Measurements from ENCODE around the gene RHNO1. TPM values are rescaled to one million over a fixed set of nuclear protein-coding genes. Genes with fewer than 3 reads are reported as not detected.

RHNO1 gene
- 10 to 100 TPM; 61.1 to 91.4 TPM for total RNA-seq

GRCh38 chr12:2877047-2877952 lies at the start of gene RHNO1, which contains the start of gene FOXM1:
Gene RHNO1, plus strand, starts transcription at chr12:2877223. Its CDS starts 8,144 bp downstream, at chr12:2885367.
Gene FOXM1, minus strand, starts transcription at chr12:2877174. Its CDS starts 2,696 bp downstream, at chr12:2874478.
- DNase-seq (peak; percentile 92), ATAC-seq (peak; percentile 77)
- CTCF ChIA-PET, result interaction anchor here (0.7 to 2.3 kb wide), 7 partner anchors 8 to 23 kb away, joined by 3 to 8 read pairs (median 5); partner anchors contain the start of gene TULP3
- Mint-ChIP-seq H3K27ac (peak within 1 kb of the TSS; percentile 99), H3K4me3 (peak within 1 kb of the TSS; percentile 99), H3K27me3 (no peaks in the 10 kb centered on the region), H3K36me3 (ENCODE audit: low read depth) (peaks cover 45% of the 10 kb centered on the region), H3K9me3 (ENCODE audit: low read depth) (no peaks in the 10 kb centered on the region), H3K4me1 (peaks cover 31% of the 10 kb centered on the region)
- intact Hi-C loops (cut with DNase I, micrococcal nuclease), result loop anchor here (1.0 to 10.0 kb wide), 10 partner anchors 9 to 995 kb away; partner anchors contain the start of genes ITFG2 (in 2 of the 2), TULP3 (in 2 of the 2), DCP1B (in 1 of the 2) and PARP11 (in 1 of the 2)
- POLR2A ChIA-PET, result interaction anchor here (0.6 to 2.7 kb wide), 6 partner anchors 8 to 82 kb away, joined by 3 to 10 read pairs (median 4); partner anchors contain the start of genes FKBP4 and TULP3

- DNase-seq (no peak), ATAC-seq (no peak)
- CTCF ChIA-PET, result no interaction called here
- Mint-ChIP-seq H3K27ac (no peak overlapping the region), H3K4me3 (no peak overlapping the region), H3K27me3 (no peaks in the 10 kb centered on the region), H3K4me1 (peaks cover 2% of the 10 kb centered on the region), H3K9me3 (ENCODE audit: low read depth) (no peaks in the 10 kb centered on the region), H3K36me3 (ENCODE audit: low read depth) (peaks cover 14% of the 10 kb centered on the region)
- intact Hi-C loops (cut with DNase I, micrococcal nuclease), result no loop called here
- POLR2A ChIA-PET, result no interaction called here
Observed at GRCh38 chr12:2829275-2829674, 47.7 kb upstream of the RHNO1 start.

GRCh38 chr12:2832550-2833127 lies 44.4 kb upstream of the RHNO1 start:
- H3K27me3 Mint-ChIP-seq, result no peaks in the 10 kb centered on the region
- ChIA-PET CTCF (interaction anchor here (1.4 kb wide), 1 partner anchor 21 kb away, joined by 3 read pairs; no protein-coding TSS in a partner anchor), POLR2A (no interaction called here)
- peaks cover 9% of the 10 kb centered on the region for H3K36me3 Mint-ChIP-seq (ENCODE audit: low read depth)
- DNase-seq (no peak), ATAC-seq (no peak)
- H3K9me3 Mint-ChIP-seq (ENCODE audit: low read depth), result no peaks in the 10 kb centered on the region
- H3K27ac Mint-ChIP-seq, result no peak overlapping the region
- intact Hi-C loops (cut with DNase I, micrococcal nuclease), result no loop called here
- no peak overlapping the region for H3K4me3 Mint-ChIP-seq
- H3K4me1 Mint-ChIP-seq, result peaks cover 2% of the 10 kb centered on the region

GRCh38 chr12:2833327-2833726 lies 43.7 kb upstream of the RHNO1 start:
- H3K27me3 Mint-ChIP-seq, result no peaks in the 10 kb centered on the region
- POLR2A ChIA-PET, result no interaction called here
- peaks cover 2% of the 10 kb centered on the region for H3K4me1 Mint-ChIP-seq
- no peak overlapping the region for H3K4me3 Mint-ChIP-seq
- H3K9me3 Mint-ChIP-seq (ENCODE audit: low read depth), result no peaks in the 10 kb centered on the region
- no peak for DNase-seq
- H3K36me3 Mint-ChIP-seq (ENCODE audit: low read depth), result peaks cover 5% of the 10 kb centered on the region
- no peak for ATAC-seq
- H3K27ac Mint-ChIP-seq, result no peak overlapping the region
- intact Hi-C loops (cut with DNase I, micrococcal nuclease), result no loop called here
- CTCF ChIA-PET, result interaction anchor here (1.4 kb wide), 1 partner anchor 21 kb away, joined by 3 read pairs; no protein-coding TSS in a partner anchor

GRCh38 chr12:2833810-2834209 lies 43.2 kb upstream of the RHNO1 start:
- POLR2A ChIA-PET, result no interaction called here
- Mint-ChIP-seq H3K4me3 (no peak overlapping the region), H3K36me3 (ENCODE audit: low read depth) (peaks cover 5% of the 10 kb centered on the region), H3K27ac (no peak overlapping the region), H3K27me3 (no peaks in the 10 kb centered on the region), H3K4me1 (peaks cover 2% of the 10 kb centered on the region), H3K9me3 (ENCODE audit: low read depth) (no peaks in the 10 kb centered on the region)
- DNase-seq (no peak), ATAC-seq (no peak)
- CTCF ChIA-PET, result no interaction called here
- intact Hi-C loops (cut with DNase I, micrococcal nuclease), result no loop called here

- H3K27me3 Mint-ChIP-seq, result no peaks in the 10 kb centered on the region
- ATAC-seq, result peak; percentile 30
- H3K4me1 Mint-ChIP-seq, result peaks cover 2% of the 10 kb centered on the region
- no peak for DNase-seq
- H3K9me3 Mint-ChIP-seq (ENCODE audit: low read depth), result no peaks in the 10 kb centered on the region
- peaks cover 9% of the 10 kb centered on the region for H3K36me3 Mint-ChIP-seq (ENCODE audit: low read depth)
- no peak within 1 kb of the TSS for H3K4me3 Mint-ChIP-seq
- intact Hi-C loops (cut with DNase I, micrococcal nuclease), result no loop called here
- ChIA-PET POLR2A (no interaction called here), CTCF (interaction anchor here (0.6 kb wide), 1 partner anchor 34 kb away, joined by 4 read pairs; no protein-coding TSS in a partner anchor)
- no peak within 1 kb of the TSS for H3K27ac Mint-ChIP-seq
Observed at GRCh38 chr12:2834581-2835491, 42.2 kb upstream of the RHNO1 start, which contains the start of gene NRIP2. Gene NRIP2, minus strand, starts transcription at chr12:2835035. Its CDS starts 52 bp downstream, at chr12:2834983.

GRCh38 chr12:2835691-2836403 lies 41.2 kb upstream of the RHNO1 start:
- Mint-ChIP-seq H3K4me1 (peaks cover 2% of the 10 kb centered on the region), H3K27me3 (no peaks in the 10 kb centered on the region), H3K4me3 (no peak overlapping the region), H3K36me3 (ENCODE audit: low read depth) (peaks cover 11% of the 10 kb centered on the region), H3K27ac (no peak overlapping the region), H3K9me3 (ENCODE audit: low read depth) (no peaks in the 10 kb centered on the region)
- intact Hi-C loops (cut with DNase I, micrococcal nuclease), result no loop called here
- no peak for DNase-seq
- POLR2A ChIA-PET, result no interaction called here
- ATAC-seq, result no peak
- CTCF ChIA-PET, result interaction anchor here (0.6 to 1.7 kb wide), 3 partner anchors 10 to 33 kb away, joined by 3 to 4 read pairs (median 3); no protein-coding TSS in a partner anchor

GRCh38 chr12:2836574-2836973 lies 40.4 kb upstream of the RHNO1 start:
- Mint-ChIP-seq H3K9me3 (ENCODE audit: low read depth) (no peaks in the 10 kb centered on the region), H3K4me1 (peaks cover 2% of the 10 kb centered on the region), H3K4me3 (no peak overlapping the region), H3K27me3 (no peaks in the 10 kb centered on the region), H3K36me3 (ENCODE audit: low read depth) (peaks cover 10% of the 10 kb centered on the region), H3K27ac (no peak overlapping the region)
- intact Hi-C loops (cut with DNase I, micrococcal nuclease), result no loop called here
- POLR2A ChIA-PET, result no interaction called here
- ATAC-seq (no peak), DNase-seq (no peak)
- CTCF ChIA-PET, result interaction anchor here (1.7 kb wide), 1 partner anchor 9 kb away, joined by 3 read pairs; no protein-coding TSS in a partner anchor

- intact Hi-C loops (cut with DNase I, micrococcal nuclease), result no loop called here
- DNase-seq (no peak), ATAC-seq (no peak)
- Mint-ChIP-seq H3K9me3 (ENCODE audit: low read depth) (no peaks in the 10 kb centered on the region), H3K27ac (no peak overlapping the region), H3K4me1 (no peaks in the 10 kb centered on the region), H3K36me3 (ENCODE audit: low read depth) (peaks cover 13% of the 10 kb centered on the region), H3K4me3 (no peak overlapping the region), H3K27me3 (no peaks in the 10 kb centered on the region)
- CTCF ChIA-PET, result no interaction called here
- POLR2A ChIA-PET, result no interaction called here
Observed at GRCh38 chr12:2841056-2841650, 35.9 kb upstream of the RHNO1 start.

- no peak overlapping the region for H3K27ac Mint-ChIP-seq
- no peak overlapping the region for H3K4me3 Mint-ChIP-seq
- H3K4me1 Mint-ChIP-seq, result no peaks in the 10 kb centered on the region
- ATAC-seq (no peak), DNase-seq (no peak)
- ChIA-PET CTCF (interaction anchor here (0.6 kb wide), 1 partner anchor 16 kb away, joined by 3 read pairs; no protein-coding TSS in a partner anchor), POLR2A (no interaction called here)
- intact Hi-C loops (cut with DNase I, micrococcal nuclease), result no loop called here
- no peaks in the 10 kb centered on the region for H3K27me3 Mint-ChIP-seq
- H3K9me3 Mint-ChIP-seq (ENCODE audit: low read depth), result no peaks in the 10 kb centered on the region
- H3K36me3 Mint-ChIP-seq (ENCODE audit: low read depth), result peaks cover 13% of the 10 kb centered on the region
Observed at GRCh38 chr12:2842948-2843347, 34.1 kb upstream of the RHNO1 start.
